ENCODE data around the gene WNT5A.

Gene WNT5A

GRCh38 chr3:55442861-55443260 lies 44.2 kb downstream of the WNT5A start:
- no peak for DNase-seq

- DNase-seq = no peak
Measured at GRCh38 chr3:55441499-55441898, 45.6 kb downstream of the WNT5A start.

GRCh38 chr3:55440104-55440708 lies 46.9 kb downstream of the WNT5A start:
- no peak for DNase-seq

GRCh38 chr3:55439657-55440056 lies 47.4 kb downstream of the WNT5A start:
- no peak for DNase-seq

- DNase-seq = no peak
Measured at GRCh38 chr3:55436644-55437043, 50.5 kb downstream of the WNT5A start.

- no peak for DNase-seq
Measured at GRCh38 chr3:55435491-55435890, 51.6 kb downstream of the WNT5A start.

GRCh38 chr3:55434789-55435188 lies 52.3 kb downstream of the WNT5A start:
- DNase-seq = no peak

- no peak for DNase-seq
Measured at GRCh38 chr3:55431041-55431440, 56.1 kb downstream of the WNT5A start.

GRCh38 chr3:55427739-55428138 lies 59.4 kb downstream of the WNT5A start:
- DNase-seq = no peak

GRCh38 chr3:55426486-55426885 lies 60.6 kb downstream of the WNT5A start:
- no peak for DNase-seq

- DNase-seq = no peak
Measured at GRCh38 chr3:55423782-55424181, 63.3 kb downstream of the WNT5A start.

- no peak for DNase-seq
Measured at GRCh38 chr3:55417211-55417610, 69.9 kb downstream of the WNT5A start.

GRCh38 chr3:55416331-55416821 lies 70.7 kb downstream of the WNT5A start:
- DNase-seq = no peak
